HepG2 (cell line): Measurements from ENCODE around the gene CDH22.

ENCODE experiments used
- JUND ChIP-seq: sonication (generic); formaldehyde crosslinking; IDR thresholded peaks from 2 replicates; pipeline ENCODE4 v1.8.0; 2022; ENCODE audit warnings: mild to moderate bottlenecking, missing genetic modification reagents
- TF ChIP-seq, protein P1 (sequence below): sonication (generic); formaldehyde crosslinking; IDR thresholded peaks from 2 replicates; pipeline ENCODE4 v1.5.0; 2020; ENCODE audit warnings: mild to moderate bottlenecking, missing genetic modification reagents

- TF ChIP-seq, protein P1, sequence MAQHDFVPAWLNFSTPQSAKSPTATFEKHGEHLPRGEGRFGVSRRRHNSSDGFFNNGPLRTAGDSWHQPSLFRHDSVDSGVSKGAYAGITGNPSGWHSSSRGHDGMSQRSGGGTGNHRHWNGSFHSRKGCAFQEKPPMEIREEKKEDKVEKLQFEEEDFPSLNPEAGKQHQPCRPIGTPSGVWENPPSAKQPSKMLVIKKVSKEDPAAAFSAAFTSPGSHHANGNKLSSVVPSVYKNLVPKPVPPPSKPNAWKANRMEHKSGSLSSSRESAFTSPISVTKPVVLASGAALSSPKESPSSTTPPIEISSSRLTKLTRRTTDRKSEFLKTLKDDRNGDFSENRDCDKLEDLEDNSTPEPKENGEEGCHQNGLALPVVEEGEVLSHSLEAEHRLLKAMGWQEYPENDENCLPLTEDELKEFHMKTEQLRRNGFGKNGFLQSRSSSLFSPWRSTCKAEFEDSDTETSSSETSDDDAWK (CRISPR knock-in tag): no peak
- no peak for TF ChIP-seq JUND (CRISPR knock-in tag)
Measured at GRCh38 chr20:46215913-46216707, 92.2 kb downstream of the CDH22 start.
